HEK293 (cell line): Measurements from ENCODE around the gene KLHL5.

ENCODE experiments used
- CTCF ChIA-PET: fragments of 350-600 bp; formaldehyde crosslinking; extraction: SDS; loops from one replicate; lab custom pipeline; 2021; ENCODE audit warnings: antibody characterized with exemption; lab: Yijun Ruan, JAX
- POLR2A ChIA-PET: fragments of 300-600 bp; formaldehyde crosslinking; extraction: SDS; loops from one replicate; lab custom pipeline; 2020; ENCODE audit warnings: antibody characterized with exemption, inconsistent platforms; lab: Yijun Ruan, JAX
- H3K27ac ChIP-seq: fragments of 200-500 bp; sonication (Bioruptor generic); 2 replicates; pipeline ENCODE4 v1.5.1; 2014; ENCODE audit warnings: low read depth, low read length, control low read depth, inconsistent platforms; ENCODE audit errors: extremely low read depth
- H3K36me3 ChIP-seq, 2 experiments: fragments of 200-500 bp in 1 of 2; sonication (Bioruptor generic) in 1 of 2; 1 replicate in 1 of 2; 2 replicates in 1 of 2; pipeline ENCODE4 v1.5.1; 2014 to 2017; ENCODE audit warnings: inconsistent platforms in 2 of 2, low read length in 2 of 2; ENCODE audit not compliant: control insufficient read depth in 2 of 2, insufficient read depth in 1 of 2
- H3K4me1 ChIP-seq: fragments of 200-500 bp; sonication (Bioruptor generic); 2 replicates; pipeline ENCODE4 v1.5.1; 2014; ENCODE audit warnings: mild to moderate bottlenecking, low read length, inconsistent platforms; ENCODE audit not compliant: control insufficient read depth, insufficient read depth
- H3K4me3 ChIP-seq: 2 replicates; pipeline ENCODE4 v1.5.1; 2011; ENCODE audit warnings: low read depth, mild to moderate bottlenecking, control low read depth, low read length, moderate library complexity
- H3K9me3 ChIP-seq: fragments of 200-500 bp; sonication (Bioruptor generic); 2 replicates; pipeline ENCODE4 v1.5.1; 2014; ENCODE audit warnings: low read depth, low read length, inconsistent platforms; ENCODE audit not compliant: control insufficient read depth, insufficient read depth
- WT1 ChIP-seq: fragments of 450-650 bp; formaldehyde crosslinking; IDR thresholded peaks from 2 replicates; pipeline ENCODE4 v1.5.1; 2016; ENCODE audit warnings: missing biosample characterization, missing genetic modification characterization
- ZBTB1 ChIP-seq: fragments of 450-650 bp; formaldehyde crosslinking; IDR thresholded peaks from 2 replicates; pipeline ENCODE4 v1.5.1; 2016; ENCODE audit warnings: missing biosample characterization, missing genetic modification characterization
- ZFP37 ChIP-seq: fragments of 450-650 bp; formaldehyde crosslinking; IDR thresholded peaks from 2 replicates; pipeline ENCODE4 v1.5.1; 2016; ENCODE audit warnings: missing biosample characterization, missing genetic modification characterization
- ZNF121 ChIP-seq: fragments of 450-650 bp; formaldehyde crosslinking; IDR thresholded peaks from 2 replicates; pipeline ENCODE4 v1.5.1; 2016; ENCODE audit warnings: missing biosample characterization, missing genetic modification characterization
- ZNF140 ChIP-seq: fragments of 450-650 bp; formaldehyde crosslinking; IDR thresholded peaks from 2 replicates; pipeline ENCODE4 v1.5.1; 2016; ENCODE audit warnings: missing biosample characterization, missing genetic modification characterization
- ZNF174 ChIP-seq: fragments of 450-650 bp; formaldehyde crosslinking; IDR thresholded peaks from 2 replicates; pipeline ENCODE4 v1.5.0; 2017; ENCODE audit warnings: missing biosample characterization, mild to moderate bottlenecking, missing genetic modification characterization
- ZNF175 ChIP-seq: fragments of 450-650 bp; formaldehyde crosslinking; IDR thresholded peaks from 2 replicates; pipeline ENCODE4 v1.5.1; 2016; ENCODE audit warnings: missing biosample characterization, missing genetic modification characterization
- ZNF214 ChIP-seq: fragments of 450-650 bp; formaldehyde crosslinking; IDR thresholded peaks from 2 replicates; pipeline ENCODE4 v1.5.1; 2017; ENCODE audit warnings: missing biosample characterization, mild to moderate bottlenecking, missing genetic modification characterization, borderline replicate concordance
- ZNF248 ChIP-seq: fragments of 450-650 bp; formaldehyde crosslinking; IDR thresholded peaks from 2 replicates; pipeline ENCODE4 v1.5.1; 2017; ENCODE audit warnings: missing biosample characterization, missing genetic modification characterization
- ZNF302 ChIP-seq: fragments of 450-650 bp; formaldehyde crosslinking; IDR thresholded peaks from 2 replicates; pipeline ENCODE4 v1.5.1; 2016; ENCODE audit warnings: missing biosample characterization, missing genetic modification characterization, low read depth
- ZNF350 ChIP-seq: fragments of 450-650 bp; formaldehyde crosslinking; IDR thresholded peaks from 2 replicates; pipeline ENCODE4 v1.5.0; 2017; ENCODE audit warnings: missing biosample characterization, mild to moderate bottlenecking, missing genetic modification characterization
- ZNF366 ChIP-seq: fragments of 450-650 bp; formaldehyde crosslinking; conservative IDR thresholded peaks from 2 replicates; pipeline ENCODE4 v1.5.1; 2016; ENCODE audit warnings: missing biosample characterization, missing genetic modification characterization
- ZNF37A ChIP-seq: fragments of 450-650 bp; IDR thresholded peaks from 2 replicates; pipeline ENCODE4 v1.5.1; 2018; ENCODE audit warnings: missing biosample characterization, missing genetic modification characterization
- ZNF473 ChIP-seq: fragments of 450-650 bp; formaldehyde crosslinking; IDR thresholded peaks from 2 replicates; pipeline ENCODE4 v1.5.1; 2017; ENCODE audit warnings: missing biosample characterization, missing genetic modification characterization
- ZNF530 ChIP-seq: fragments of 450-650 bp; formaldehyde crosslinking; IDR thresholded peaks from 2 replicates; pipeline ENCODE4 v1.5.1; 2016; ENCODE audit warnings: low read depth, missing biosample characterization, missing genetic modification characterization
- ZNF548 ChIP-seq: fragments of 450-650 bp; formaldehyde crosslinking; IDR thresholded peaks from 2 replicates; pipeline ENCODE4 v1.5.1; 2016; ENCODE audit warnings: missing biosample characterization, missing genetic modification characterization
- ZNF621 ChIP-seq: fragments of 450-650 bp; formaldehyde crosslinking; IDR thresholded peaks from 2 replicates; pipeline ENCODE4 v1.5.1; 2017; ENCODE audit warnings: missing biosample characterization, missing genetic modification characterization
- ZNF664 ChIP-seq: fragments of 450-650 bp; formaldehyde crosslinking; IDR thresholded peaks from 2 replicates; pipeline ENCODE4 v1.5.1; 2016; ENCODE audit warnings: missing biosample characterization, missing genetic modification characterization
- ZNF701 ChIP-seq: fragments of 450-650 bp; formaldehyde crosslinking; IDR thresholded peaks from 2 replicates; pipeline ENCODE4 v1.5.1; 2016; ENCODE audit warnings: missing biosample characterization, missing genetic modification characterization
- ZNF777 ChIP-seq: fragments of 450-650 bp; formaldehyde crosslinking; IDR thresholded peaks from 2 replicates; pipeline ENCODE4 v1.5.1; 2017; ENCODE audit warnings: missing biosample characterization, missing genetic modification characterization, borderline replicate concordance
- ZNF830 ChIP-seq: fragments of 450-650 bp; IDR thresholded peaks from 2 replicates; pipeline ENCODE4 v1.5.0; 2018; ENCODE audit warnings: missing biosample characterization, missing genetic modification characterization, low read depth, mild to moderate bottlenecking, moderate library complexity
- ZSCAN16 ChIP-seq: fragments of 450-650 bp; formaldehyde crosslinking; IDR thresholded peaks from 2 replicates; pipeline ENCODE4 v1.5.1; 2016; ENCODE audit warnings: missing biosample characterization, missing genetic modification characterization
- TF ChIP-seq, protein P1 (sequence below): fragments of 450-650 bp; formaldehyde crosslinking; IDR thresholded peaks from 2 replicates; pipeline ENCODE4 v1.5.1; 2016; ENCODE audit warnings: missing biosample characterization, missing genetic modification characterization

KLHL5 gene

GRCh38 chr4:39126256-39127095 lies 64.4 kb downstream of the KLHL5 start:
- Histone ChIP-seq H3K27ac (no peak overlapping the region), H3K4me1 (no peaks in the 10 kb centered on the region), H3K36me3 (no peaks in the 10 kb centered on the region), H3K9me3 (no peaks in the 10 kb centered on the region), H3K4me3 (no peak overlapping the region)
- ChIA-PET POLR2A (no interaction called here), CTCF (interaction anchor here (1.3 to 2.0 kb wide), 3 partner anchors 8 to 266 kb away, joined by 3 to 9 read pairs (median 5); no protein-coding TSS in a partner anchor)
- no peak for TF ChIP-seq ZBTB1 (tag by site-specific recombination)
- no peak for TF ChIP-seq ZNF350 (tag by site-specific recombination)
- no peak for TF ChIP-seq ZNF701 (tag by site-specific recombination)
- no peak for TF ChIP-seq ZNF214 (tag by site-specific recombination)
- no peak for TF ChIP-seq ZNF530 (tag by site-specific recombination)
- TF ChIP-seq ZSCAN16 (tag by site-specific recombination) = no peak
- no peak for TF ChIP-seq ZNF37A (tag by site-specific recombination)
- no peak for TF ChIP-seq ZNF121 (tag by site-specific recombination)
- no peak for TF ChIP-seq ZNF621
- TF ChIP-seq ZNF777 (tag by site-specific recombination) = no peak
- no peak for TF ChIP-seq ZNF664
- no peak for TF ChIP-seq ZFP37

GRCh38 chr4:39133623-39134022 lies 71.6 kb downstream of the KLHL5 start:
- TF ChIP-seq, protein P1, sequence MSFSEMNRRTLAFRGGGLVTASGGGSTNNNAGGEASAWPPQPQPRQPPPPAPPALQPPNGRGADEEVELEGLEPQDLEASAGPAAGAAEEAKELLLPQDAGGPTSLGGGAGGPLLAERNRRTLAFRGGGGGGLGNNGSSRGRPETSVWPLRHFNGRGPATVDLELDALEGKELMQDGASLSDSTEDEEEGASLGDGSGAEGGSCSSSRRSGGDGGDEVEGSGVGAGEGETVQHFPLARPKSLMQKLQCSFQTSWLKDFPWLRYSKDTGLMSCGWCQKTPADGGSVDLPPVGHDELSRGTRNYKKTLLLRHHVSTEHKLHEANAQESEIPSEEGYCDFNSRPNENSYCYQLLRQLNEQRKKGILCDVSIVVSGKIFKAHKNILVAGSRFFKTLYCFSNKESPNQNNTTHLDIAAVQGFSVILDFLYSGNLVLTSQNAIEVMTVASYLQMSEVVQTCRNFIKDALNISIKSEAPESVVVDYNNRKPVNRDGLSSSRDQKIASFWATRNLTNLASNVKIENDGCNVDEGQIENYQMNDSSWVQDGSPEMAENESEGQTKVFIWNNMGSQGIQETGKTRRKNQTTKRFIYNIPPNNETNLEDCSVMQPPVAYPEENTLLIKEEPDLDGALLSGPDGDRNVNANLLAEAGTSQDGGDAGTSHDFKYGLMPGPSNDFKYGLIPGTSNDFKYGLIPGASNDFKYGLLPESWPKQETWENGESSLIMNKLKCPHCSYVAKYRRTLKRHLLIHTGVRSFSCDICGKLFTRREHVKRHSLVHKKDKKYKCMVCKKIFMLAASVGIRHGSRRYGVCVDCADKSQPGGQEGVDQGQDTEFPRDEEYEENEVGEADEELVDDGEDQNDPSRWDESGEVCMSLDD (tag by site-specific recombination) = no peak
- TF ChIP-seq ZNF473 (tag by site-specific recombination) (no peak), ZNF248 (no peak), ZNF302 (no peak), ZSCAN16 (tag by site-specific recombination) (no peak)
- no peak overlapping the region for H3K27ac ChIP-seq
- ChIA-PET CTCF (interaction anchor here (0.5 to 3.7 kb wide), 8 partner anchors 8 to 375 kb away, joined by 3 to 87 read pairs (median 4); partner anchors contain the start of gene TLR10), POLR2A (no interaction called here)
- no peaks in the 10 kb centered on the region for H3K4me1 ChIP-seq
- no peaks in the 10 kb centered on the region for H3K36me3 ChIP-seq
- no peak overlapping the region for H3K4me3 ChIP-seq
- H3K9me3 ChIP-seq = no peaks in the 10 kb centered on the region

DNA sequence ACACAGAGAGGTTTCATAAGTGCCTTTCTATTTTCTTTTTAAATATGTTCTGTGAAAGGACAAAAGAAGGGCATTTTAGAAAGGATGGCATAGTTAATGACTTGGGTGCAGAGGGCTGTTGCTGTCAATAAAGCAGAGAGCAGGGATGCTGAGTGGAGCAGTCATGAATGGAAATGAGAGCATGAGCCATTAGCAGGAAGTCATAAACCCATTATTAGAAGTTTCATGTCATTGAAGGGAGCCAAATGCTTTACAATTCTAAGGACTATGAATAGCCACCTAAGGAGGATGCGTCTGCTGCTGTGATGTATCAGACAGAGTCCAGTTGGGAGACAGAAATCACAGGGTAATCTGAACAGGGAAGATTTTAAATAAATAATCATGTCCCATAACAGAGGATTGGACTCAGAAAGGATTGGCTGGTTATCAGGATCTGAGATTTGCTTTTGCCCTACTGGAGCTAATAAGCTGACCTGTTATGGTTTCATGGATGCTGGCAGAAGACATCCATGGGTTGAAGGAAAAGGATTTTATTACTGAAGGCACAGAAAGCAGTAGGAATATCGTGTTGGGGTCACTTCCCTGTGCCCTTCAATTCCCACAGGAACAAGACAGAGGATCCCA lies 72.8 kb downstream of the KLHL5 start:
- Histone ChIP-seq H3K9me3 (no peaks in the 10 kb centered on the region), H3K27ac (no peak overlapping the region)

More for the DNA sequence above, 72.8 kb downstream of the KLHL5 start:
- TF ChIP-seq ZNF548 = no peak
- no peak for TF ChIP-seq ZNF366 (tag by site-specific recombination)
- TF ChIP-seq ZNF830 (tag by site-specific recombination) = no peak
- TF ChIP-seq WT1 (tag by site-specific recombination) = no peak
- no peak for TF ChIP-seq ZNF140 (tag by site-specific recombination)
- no peak for TF ChIP-seq ZNF174
- TF ChIP-seq ZNF175 (tag by site-specific recombination) = no peak
- Histone ChIP-seq H3K4me1 (no peaks in the 10 kb centered on the region), H3K4me3 (no peak overlapping the region), H3K36me3 (no peaks in the 10 kb centered on the region)
- POLR2A ChIA-PET = no interaction called here
- CTCF ChIA-PET = interaction anchor here (0.6 to 3.7 kb wide), 25 partner anchors 10 to 844 kb away, joined by 3 to 87 read pairs (median 4); no protein-coding TSS in a partner anchor
